OCI-LY7 (cell line): ENCODE data around the gene SMNDC1. TPM values are rescaled to one million over a fixed set of nuclear protein-coding genes. Genes with fewer than 3 reads are reported as not detected.

Experiments used
- BruUV-seq: library from RNA; stranded (reverse); fragments of 400-500 nt; replicated peaks from 2 replicates; lab custom pipeline; 2021; lab: Mats Ljungman, UMichigan
- CTCF ChIA-PET: fragments of 300-600 bp; sonication (Branson Sonifier 250); formaldehyde crosslinking; loops from one replicate; lab custom pipeline; 2022; ENCODE audit warnings: antibody characterized with exemption; ENCODE audit not compliant: unreplicated experiment; lab: Charles Lee
- POLR2A ChIA-PET: fragments of 300-600 bp; sonication (Branson Sonifier 250); formaldehyde crosslinking; loops from one replicate; lab custom pipeline; 2022; ENCODE audit warnings: antibody characterized with exemption; lab: Charles Lee
- DNase-seq: peaks from one replicate; pipeline ENCODE4 v3.0.0-alpha.2; 2015; ENCODE audit warnings: low spot score
- H2AFZ ChIP-seq: fragments of 200-600 bp; sonication (generic), shearing (Covaris generic); 2 replicates; pipeline ENCODE4 v1.6.1; 2014; ENCODE audit warnings: mild to moderate bottlenecking, antibody characterized with exemption, low read length, moderate library complexity
- H3K27ac ChIP-seq: fragments of 200-600 bp; sonication (generic); 2 replicates; pipeline ENCODE4 v1.5.1; 2014; ENCODE audit warnings: mixed run types, low read depth, mild to moderate bottlenecking, moderate library complexity, low read length, inconsistent platforms; ENCODE audit not compliant: poor library complexity, severe bottlenecking
- H3K36me3 ChIP-seq: fragments of 200-600 bp; sonication (generic); 2 replicates; pipeline ENCODE4 v1.6.1; 2014; ENCODE audit warnings: mild to moderate bottlenecking, antibody characterized with exemption, low read length, moderate library complexity, mixed read lengths; ENCODE audit not compliant: insufficient read depth
- H3K4me1 ChIP-seq: fragments of 200-600 bp; sonication (generic); 2 replicates; pipeline ENCODE4 v1.5.1; 2014; ENCODE audit warnings: mild to moderate bottlenecking, low read length; ENCODE audit not compliant: insufficient read depth, poor library complexity, severe bottlenecking
- H3K4me2 ChIP-seq: fragments of 200-600 bp; sonication (generic); 2 replicates; pipeline ENCODE4 v1.6.1; 2014; ENCODE audit warnings: mild to moderate bottlenecking, low read length
- H3K4me3 ChIP-seq: fragments of 200-600 bp; sonication (generic); 2 replicates; pipeline ENCODE4 v1.5.1; 2014; ENCODE audit warnings: mild to moderate bottlenecking, low read depth, low read length; ENCODE audit not compliant: poor library complexity, severe bottlenecking
- H3K79me2 ChIP-seq: fragments of 200-600 bp; sonication (generic); 2 replicates; pipeline ENCODE4 v1.6.1; 2016; ENCODE audit warnings: low read depth, mild to moderate bottlenecking, low read length, moderate library complexity, mixed read lengths; ENCODE audit not compliant: insufficient read depth
- H3K9me2 ChIP-seq: fragments of 200-600 bp; sonication (generic); 2 replicates; pipeline ENCODE4 v1.6.1; 2016; ENCODE audit warnings: mild to moderate bottlenecking, low read length, mixed read lengths; ENCODE audit not compliant: insufficient read depth
- H3K9me3 ChIP-seq: fragments of 200-600 bp; sonication (generic); 2 replicates; pipeline ENCODE4 v1.6.1; 2014; ENCODE audit warnings: mild to moderate bottlenecking, mixed run types, low read length, mixed read lengths
- H4K20me1 ChIP-seq: fragments of 200-600 bp; sonication (generic); 2 replicates; pipeline ENCODE4 v1.6.1; 2014; ENCODE audit warnings: mild to moderate bottlenecking, antibody characterized with exemption, low read length, moderate library complexity, mixed read lengths; ENCODE audit not compliant: insufficient read depth
- CTCF ChIP-seq: fragments of 200-600 bp; sonication (generic); conservative IDR thresholded peaks from 2 replicates; pipeline ENCODE4 v1.5.1; 2014; ENCODE audit warnings: mild to moderate bottlenecking, antibody characterized with exemption, low read length, moderate library complexity, mixed read lengths
- EZH2phosphoT487 ChIP-seq: fragments of 200-600 bp; sonication (generic); IDR thresholded peaks from 2 replicates; pipeline ENCODE4 v1.6.1; 2018; ENCODE audit warnings: low read depth, borderline replicate concordance, mild to moderate bottlenecking, mixed run types, antibody characterized with exemption, low read length, moderate library complexity, mixed read lengths
- intact Hi-C: fragments of 100-400 bp; cut with micrococcal nuclease; formaldehyde crosslinking; loops from one replicate; pipeline ENCODE4 v1.10.0; 2022; ENCODE audit not compliant: unreplicated experiment
- total RNA-seq, 2 experiments: library from RNA; depleted of rRNA in 1 of 2; stranded (reverse); fragments of >200 nt in 1 of 2; shearing (Covaris generic) in 1 of 2; gene quantifications; 2 replicates each; pipeline ENCODE4 v1.2.3, GENCODE V29; 2014 to 2022

Gene SMNDC1
- total RNA-seq, 2 experiments from 2014 or later: 10.0 to 52.4 TPM

GRCh38 chr10:110311357-110311949 lies 6.7 kb upstream of the SMNDC1 start:
- POLR2A ChIA-PET: interaction anchor here (0.6 to 1.1 kb wide), 2 partner anchors 18 to 249 kb away, joined by 3 to 4 read pairs; no protein-coding TSS in a partner anchor

GRCh38 chr10:110310741-110311140 lies 6.0 kb upstream of the SMNDC1 start:
- no peaks in the 10 kb centered on the region for H3K9me3 ChIP-seq
- H3K9me2 ChIP-seq: no peaks in the 10 kb centered on the region
- no TSS peak for BruUV-seq
- H2AFZ ChIP-seq: no peak overlapping the region
- H3K4me2 ChIP-seq: no peak overlapping the region
- peaks cover 43% of the 10 kb centered on the region for H3K4me1 ChIP-seq
- no peak for DNase-seq
- TF ChIP-seq EZH2phosphoT487 (no peak), CTCF (no peak)
- no peak overlapping the region for H3K4me3 ChIP-seq
- no peaks in the 10 kb centered on the region for H3K79me2 ChIP-seq
- CTCF ChIA-PET: interaction anchor here (0.9 to 1.5 kb wide), 5 partner anchors 234 to 304 kb away, joined by 3 to 4 read pairs (median 3); no protein-coding TSS in a partner anchor
- H3K27ac ChIP-seq: no peak overlapping the region
- H3K36me3 ChIP-seq: no peaks in the 10 kb centered on the region
- intact Hi-C loops: loop anchor here (1.0 to 2.0 kb wide), 5 partner anchors 44 to 290 kb away; partner anchors contain the start of gene DUSP5
- no peaks in the 10 kb centered on the region for H4K20me1 ChIP-seq
- POLR2A ChIA-PET: interaction anchor here (0.6 to 1.1 kb wide), 5 partner anchors 19 to 1309 kb away, joined by 3 to 4 read pairs (median 3); no protein-coding TSS in a partner anchor

More at GRCh38 chr10:110311357-110311949, 6.7 kb upstream of the SMNDC1 start:
- intact Hi-C loops: loop anchor here (1.0 to 2.0 kb wide), 5 partner anchors 43 to 289 kb away; partner anchors contain the start of gene DUSP5
- BruUV-seq: no TSS peak
- TF ChIP-seq EZH2phosphoT487: no peak
- TF ChIP-seq CTCF: peak; percentile 93
- CTCF ChIA-PET: interaction anchor here (1.1 to 1.5 kb wide), 2 partner anchors 233 to 289 kb away, joined by 3 read pairs; no protein-coding TSS in a partner anchor
- Histone ChIP-seq H3K79me2 (no peaks in the 10 kb centered on the region), H3K36me3 (no peaks in the 10 kb centered on the region), H2AFZ (peak overlapping the region; percentile 23; the same call in 1 of the 2 replicates), H3K4me3 (no peak overlapping the region), H4K20me1 (no peaks in the 10 kb centered on the region), H3K27ac (no peak overlapping the region), H3K9me3 (no peaks in the 10 kb centered on the region), H3K4me2 (peak overlapping the region; percentile 30; the same call in 1 of the 2 replicates), H3K9me2 (no peaks in the 10 kb centered on the region), H3K4me1 (peaks cover 36% of the 10 kb centered on the region)
- DNase-seq: peak; percentile 77
